HS-5 (cell line): ENCODE data around the gene ZNF562.
"Not testable (repeated sequence)": the region's sequence is repeated elsewhere in the genome, so short reads cannot be mapped to it uniquely, and the experiment has no call there.

ENCODE experiments used
- DNase-seq: peaks from one replicate; pipeline ENCODE4 v3.0.0-alpha.2; 2012; ENCODE audit warnings: low read depth

The ZNF562 gene

GRCh38 chr19:9674663-9675357 is at the start of gene ZNF562:
TSS of gene ZNF562 (minus strand) at chr19:9675100. CDS start at chr19:9660744, 14,356 bp downstream.
- peak; percentile 52 for DNase-seq

- no peak for DNase-seq
These were observed 49.3 kb upstream of the ZNF562 start for GRCh38 chr19:9724157-9724556.

GRCh38 chr19:9721861-9722260 is 47.0 kb upstream of the ZNF562 start:
- DNase-seq = no peak

GRCh38 chr19:9720541-9720940 is 45.6 kb upstream of the ZNF562 start:
- no peak for DNase-seq

GRCh38 chr19:9711815-9712214 is 36.9 kb upstream of the ZNF562 start:
- no peak for DNase-seq

- no peak for DNase-seq
These were observed 34.4 kb upstream of the ZNF562 start for GRCh38 chr19:9709305-9709704.

GRCh38 chr19:9705836-9706235 is 30.9 kb upstream of the ZNF562 start:
- DNase-seq = no peak

- DNase-seq = no peak
These were observed 27.3 kb upstream of the ZNF562 start for GRCh38 chr19:9702186-9702585.

GRCh38 chr19:9700229-9700981 is 25.5 kb upstream of the ZNF562 start:
- DNase-seq = no peak

GRCh38 chr19:9690301-9690700 is 15.4 kb upstream of the ZNF562 start:
- DNase-seq = not testable (repeated sequence)

- not testable (repeated sequence) for DNase-seq
These were observed 5.1 kb upstream of the ZNF562 start for GRCh38 chr19:9679996-9680395.

GRCh38 chr19:9675358-9675901 is 530 bp upstream of the ZNF562 start:
- DNase-seq = not testable (repeated sequence)

GRCh38 chr19:9673912-9674662 is 813 bp downstream of the ZNF562 start:
- peak; percentile 5 for DNase-seq

- no peak for DNase-seq
These were observed 2.0 kb downstream of the ZNF562 start for GRCh38 chr19:9672893-9673292.

GRCh38 chr19:9671655-9672054 is 3.2 kb downstream of the ZNF562 start:
- DNase-seq = no peak

- no peak for DNase-seq
These were observed 6.4 kb downstream of the ZNF562 start for GRCh38 chr19:9668544-9668943.

GRCh38 chr19:9667898-9668297 is 7.0 kb downstream of the ZNF562 start:
- DNase-seq = no peak

GRCh38 chr19:9658769-9659168 is 16.1 kb downstream of the ZNF562 start:
- DNase-seq = no peak

GRCh38 chr19:9653066-9653555 is 21.8 kb downstream of the ZNF562 start:
- DNase-seq = not testable (repeated sequence)

- not testable (repeated sequence) for DNase-seq
These were observed 23.4 kb downstream of the ZNF562 start for GRCh38 chr19:9651464-9651863.

- DNase-seq = no peak
These were observed 24.6 kb downstream of the ZNF562 start for GRCh38 chr19:9650345-9650744.

- no peak for DNase-seq
These were observed 29.4 kb downstream of the ZNF562 start for GRCh38 chr19:9645472-9645871.
